ENCODE data around the gene CAMSAP1. TPM values are rescaled to one million over a fixed set of nuclear protein-coding genes. Genes with fewer than 3 reads are reported as not detected.

Gene CAMSAP1
- total RNA-seq, 1 experiment from 2014 or later: 52.7 TPM

DNA sequence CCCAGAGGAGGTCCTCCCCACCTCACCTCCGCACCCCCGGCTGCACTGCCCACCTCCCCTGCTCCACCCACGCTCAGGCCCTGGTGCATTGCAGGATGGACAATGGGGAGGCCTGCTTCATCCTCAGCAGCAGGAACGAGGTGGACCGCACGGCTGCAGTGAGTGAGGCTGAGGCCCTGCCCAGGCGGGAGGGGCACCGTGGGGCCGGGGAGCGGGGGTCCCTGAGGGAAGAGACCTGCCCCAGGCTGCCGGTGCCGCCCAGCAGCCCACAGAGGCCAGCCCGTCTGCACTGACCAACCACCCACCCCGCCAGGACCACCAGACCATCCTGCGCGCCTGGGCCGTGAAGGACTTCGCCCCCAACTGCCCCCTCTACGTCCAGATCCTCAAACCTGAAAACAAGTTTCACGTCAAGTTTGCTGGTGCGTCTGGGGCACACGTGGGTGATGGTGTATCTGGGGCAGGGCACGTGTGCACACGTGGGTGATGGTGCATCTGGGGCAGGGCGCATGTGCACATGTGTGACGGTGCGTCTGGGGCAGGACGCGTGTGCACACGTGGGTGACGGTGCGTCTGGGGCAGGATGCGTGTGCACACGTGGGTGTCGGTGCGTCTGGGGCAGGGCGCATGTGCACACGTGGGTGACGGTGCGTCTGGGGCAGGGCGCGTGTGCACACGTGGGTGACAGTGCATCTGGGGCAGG lies 138.7 kb downstream of the CAMSAP1 start:
- Mint-ChIP-seq H3K27me3 (ENCODE audit: low read depth) (no peaks in the 10 kb centered on the region), H3K27ac (peak overlapping the region; percentile 3 to 68 (median 52); a peak in 3 of 7 replicates), H3K36me3 (ENCODE audit: insufficient read depth in 1 of 3, low read depth in 3 of 3) (peaks cover 0 to 10% (median 4%) of the 10 kb centered on the region in 3 experiments; a peak in 4 of 7 replicates), H3K4me1 (no peaks in the 10 kb centered on the region), H3K4me3 (no peak overlapping the region), H3K9me3 (peaks cover 12 to 22% of the 10 kb centered on the region in 2 experiments)
- H3K27me3 ChIP-seq (ENCODE audit: insufficient read depth, low read length): no peaks in the 10 kb centered on the region
- no peak overlapping the region for H2AK5ac ChIP-seq (ENCODE audit: insufficient read length, low read length)
- no peak overlapping the region for H4K5ac ChIP-seq (ENCODE audit: insufficient read length, low read depth, low read length)
- H3K9ac ChIP-seq (ENCODE audit: extremely low read depth, insufficient read length, low read length): no peak overlapping the region
- H3K79me1 ChIP-seq (ENCODE audit: insufficient read depth, low read depth, low read length, poor library complexity, severe bottlenecking): no peaks in the 10 kb centered on the region
- H4K20me1 ChIP-seq (ENCODE audit: control insufficient read depth, insufficient read depth, insufficient read length): no peaks in the 10 kb centered on the region
- WGBS (ENCODE audit: extremely low coverage, insufficient read length, low lambda C conversion rate): no CpG with 5 or more reads among the region's 43 CpGs
- no peak overlapping the region for H2AFZ ChIP-seq (ENCODE audit: low read length)
- no peak overlapping the region for H3K27ac ChIP-seq (ENCODE audit: insufficient read length, low read depth, low read length)
- no peak overlapping the region for H2BK15ac ChIP-seq (ENCODE audit: low read depth, low read length)
- H4K91ac ChIP-seq (ENCODE audit: insufficient read length, low read depth, low read length): no peak overlapping the region
- no peak overlapping the region for H3K18ac ChIP-seq (ENCODE audit: insufficient read length, low read depth, low read length)
- no peak overlapping the region for H2BK120ac ChIP-seq (ENCODE audit: low read depth, low read length, poor library complexity, severe bottlenecking)
- H2BK12ac ChIP-seq (ENCODE audit: insufficient read length, low read depth, low read length): no peak overlapping the region
- H3K56ac ChIP-seq (ENCODE audit: insufficient read length, low read depth, low read length): no peak overlapping the region
- H2BK20ac ChIP-seq (ENCODE audit: low read depth, low read length, poor library complexity, severe bottlenecking): no peak overlapping the region
- no peak for DNase-seq
- H3K4ac ChIP-seq (ENCODE audit: low read depth, low read length): no peak overlapping the region
- H3K23me2 ChIP-seq (ENCODE audit: insufficient read length, low read depth, low read length, poor library complexity, severe bottlenecking): no peaks in the 10 kb centered on the region
- no peak overlapping the region for H3K4me2 ChIP-seq (ENCODE audit: insufficient read depth, insufficient read length, low read length)
- no peak overlapping the region for H3K23ac ChIP-seq (ENCODE audit: insufficient read length, low read depth, low read length)
- no peaks in the 10 kb centered on the region for H3K79me2 ChIP-seq (ENCODE audit: insufficient read depth, low read length)
- H2BK5ac ChIP-seq (ENCODE audit: insufficient read length, low read length): no peak overlapping the region
- no peaks in the 10 kb centered on the region for H3K4me1 ChIP-seq (ENCODE audit: insufficient read depth, low read length)
- H3T11ph ChIP-seq (ENCODE audit: low read length): no peak overlapping the region
- no peak overlapping the region for H4K8ac ChIP-seq (replicated peaks; ENCODE audit: insufficient read length, low read depth, low read length)
- no peak for TF ChIP-seq CTCF (conservative IDR thresholded peaks at IDR 0.05)
- H3K9me3 ChIP-seq (ENCODE audit: control insufficient read depth, low read depth, low read length): peaks cover 4% of the 10 kb centered on the region
- H3K14ac ChIP-seq (ENCODE audit: insufficient read depth, low read length): no peak overlapping the region; the same call in 1 of the 2 replicates

Measured in H9 (cell line).